SU-DHL-6 (cell line): ENCODE data around the gene KIF15.

Experiments used
- CTCF ChIP-seq: fragments of 200-600 bp; sonication (generic); IDR thresholded peaks from one replicate; pipeline ENCODE4 v1.5.1; 2017; ENCODE audit warnings: antibody characterized with exemption, mild to moderate bottlenecking, low read length, moderate library complexity; ENCODE audit not compliant: insufficient read depth, poor library complexity, severe bottlenecking
- EZH2phosphoT487 ChIP-seq: fragments of 200-600 bp; sonication (generic), shearing (Covaris generic); conservative IDR thresholded peaks from 2 replicates; pipeline ENCODE4 v1.6.1; 2018; ENCODE audit warnings: mild to moderate bottlenecking, antibody characterized with exemption, low read length, moderate library complexity, mixed read lengths

- TF ChIP-seq CTCF (no peak), EZH2phosphoT487 (no peak)
Observed at GRCh38 chr3:44883999-44884431, 122.4 kb downstream of the KIF15 start.
